ENCODE data around the gene ARID1B.

DNA sequence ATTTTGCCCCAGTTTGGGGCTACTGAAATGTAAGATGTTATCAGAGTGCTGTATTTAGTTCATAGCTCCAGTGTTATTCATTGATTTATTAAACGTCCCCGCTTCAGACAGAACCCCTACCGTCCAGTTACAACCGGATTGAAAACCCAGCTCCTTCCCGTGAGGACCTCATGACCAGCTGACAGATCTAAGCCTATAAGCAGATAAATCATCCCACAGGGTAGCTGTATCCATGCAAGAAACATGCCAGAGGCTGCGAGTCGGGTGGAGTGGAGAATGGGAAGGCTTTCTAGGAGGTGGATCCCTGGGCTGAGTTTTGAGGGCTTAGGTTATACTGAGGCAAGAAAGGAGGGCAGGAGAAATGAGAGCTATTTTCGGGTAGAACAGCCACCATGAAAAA lies 260.0 kb downstream of the ARID1B start:
- TF ChIP-seq, protein P1, sequence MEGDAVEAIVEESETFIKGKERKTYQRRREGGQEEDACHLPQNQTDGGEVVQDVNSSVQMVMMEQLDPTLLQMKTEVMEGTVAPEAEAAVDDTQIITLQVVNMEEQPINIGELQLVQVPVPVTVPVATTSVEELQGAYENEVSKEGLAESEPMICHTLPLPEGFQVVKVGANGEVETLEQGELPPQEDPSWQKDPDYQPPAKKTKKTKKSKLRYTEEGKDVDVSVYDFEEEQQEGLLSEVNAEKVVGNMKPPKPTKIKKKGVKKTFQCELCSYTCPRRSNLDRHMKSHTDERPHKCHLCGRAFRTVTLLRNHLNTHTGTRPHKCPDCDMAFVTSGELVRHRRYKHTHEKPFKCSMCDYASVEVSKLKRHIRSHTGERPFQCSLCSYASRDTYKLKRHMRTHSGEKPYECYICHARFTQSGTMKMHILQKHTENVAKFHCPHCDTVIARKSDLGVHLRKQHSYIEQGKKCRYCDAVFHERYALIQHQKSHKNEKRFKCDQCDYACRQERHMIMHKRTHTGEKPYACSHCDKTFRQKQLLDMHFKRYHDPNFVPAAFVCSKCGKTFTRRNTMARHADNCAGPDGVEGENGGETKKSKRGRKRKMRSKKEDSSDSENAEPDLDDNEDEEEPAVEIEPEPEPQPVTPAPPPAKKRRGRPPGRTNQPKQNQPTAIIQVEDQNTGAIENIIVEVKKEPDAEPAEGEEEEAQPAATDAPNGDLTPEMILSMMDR (IDR thresholded peaks at IDR 0.05), result no peak
- TF ChIP-seq POLR2A (IDR thresholded peaks at IDR 0.05), result no peak
